ENCODE data around the gene SREBF1.

GRCh38 chr17:17831208-17832031 lies 5.4 kb downstream of the SREBF1 start:
- TF ChIP-seq CTCF (conservative IDR thresholded peaks at IDR 0.05; ENCODE audit: low read length) (no peak), EZH2phosphoT487 (IDR thresholded peaks at IDR 0.05; ENCODE audit: borderline replicate concordance) (no peak)
